Esophagus squamous epithelium (tissue), 4 donors: Measurements from ENCODE around the gene MX2.

Experiments
- POLR2A ChIP-seq, 4 donors: fragments of 450-650 bp; IDR thresholded peaks; one replicate each; pipeline ENCODE4 v1.6.1; 2017; ENCODE audit warnings: antibody characterized with exemption in 4 of 4, mild to moderate bottlenecking in 4 of 4, moderate library complexity in 3 of 4
- TF ChIP-seq, protein P1 (sequence below), 6 experiments: fragments of 450-650 bp in 4 of 6; fragments of 200-600 bp in 2 of 6; sonication (generic) in 2 of 6; IDR thresholded peaks; one replicate each; pipeline ENCODE4 v1.5.1; 2016 to 2019; ENCODE audit warnings: antibody characterized with exemption in 6 of 6, mild to moderate bottlenecking in 4 of 6, moderate library complexity in 4 of 6

DNA sequence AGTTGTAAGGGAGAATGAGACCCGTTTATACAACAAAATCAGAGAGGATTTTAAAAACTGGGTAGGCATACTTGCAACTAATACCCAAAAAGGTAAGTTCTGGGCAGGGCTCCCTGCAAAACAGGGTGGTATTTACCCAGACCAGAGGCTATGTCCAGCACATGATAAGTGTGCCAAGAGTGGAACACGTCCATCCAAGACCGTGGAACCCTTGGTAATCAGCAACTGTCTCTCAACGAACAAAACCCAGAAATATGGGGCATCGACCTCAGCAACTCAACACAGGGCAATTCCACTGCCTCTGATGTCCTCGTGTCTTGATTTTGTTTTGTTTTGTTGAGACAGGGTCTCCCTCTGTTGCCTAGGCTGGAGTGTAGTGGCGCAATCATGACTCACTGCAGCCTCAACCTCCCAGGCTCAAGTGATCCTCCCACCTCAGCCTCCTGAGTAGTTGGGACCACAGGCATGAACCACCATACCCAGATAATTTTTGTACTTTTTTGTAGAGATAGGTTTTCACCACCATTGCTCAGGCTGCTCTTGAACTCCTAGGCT lies 37.5 kb downstream of the MX2 start:
- TF ChIP-seq, protein P1, sequence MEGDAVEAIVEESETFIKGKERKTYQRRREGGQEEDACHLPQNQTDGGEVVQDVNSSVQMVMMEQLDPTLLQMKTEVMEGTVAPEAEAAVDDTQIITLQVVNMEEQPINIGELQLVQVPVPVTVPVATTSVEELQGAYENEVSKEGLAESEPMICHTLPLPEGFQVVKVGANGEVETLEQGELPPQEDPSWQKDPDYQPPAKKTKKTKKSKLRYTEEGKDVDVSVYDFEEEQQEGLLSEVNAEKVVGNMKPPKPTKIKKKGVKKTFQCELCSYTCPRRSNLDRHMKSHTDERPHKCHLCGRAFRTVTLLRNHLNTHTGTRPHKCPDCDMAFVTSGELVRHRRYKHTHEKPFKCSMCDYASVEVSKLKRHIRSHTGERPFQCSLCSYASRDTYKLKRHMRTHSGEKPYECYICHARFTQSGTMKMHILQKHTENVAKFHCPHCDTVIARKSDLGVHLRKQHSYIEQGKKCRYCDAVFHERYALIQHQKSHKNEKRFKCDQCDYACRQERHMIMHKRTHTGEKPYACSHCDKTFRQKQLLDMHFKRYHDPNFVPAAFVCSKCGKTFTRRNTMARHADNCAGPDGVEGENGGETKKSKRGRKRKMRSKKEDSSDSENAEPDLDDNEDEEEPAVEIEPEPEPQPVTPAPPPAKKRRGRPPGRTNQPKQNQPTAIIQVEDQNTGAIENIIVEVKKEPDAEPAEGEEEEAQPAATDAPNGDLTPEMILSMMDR (IDR thresholded peaks at IDR 0.05), result no peak
- TF ChIP-seq POLR2A (IDR thresholded peaks at IDR 0.05), result no peak
